ENCODE results near the gene CCDC170.

- TF ChIP-seq RAD21 (conservative IDR thresholded peaks at IDR 0.05) = no peak
- TF ChIP-seq TAF1 (IDR thresholded peaks at IDR 0.05; ENCODE audit: low read depth) = no peak
- TF ChIP-seq MXI1 (conservative IDR thresholded peaks at IDR 0.05; ENCODE audit: poor library complexity, severe bottlenecking) = no peak
- TF ChIP-seq CTCF (IDR thresholded peaks at IDR 0.05; ENCODE audit: poor library complexity, severe bottlenecking) = no peak
- TF ChIP-seq POLR2AphosphoS5 (IDR thresholded peaks at IDR 0.05) = no peak
- TF ChIP-seq EZH2 (IDR thresholded peaks at IDR 0.05; ENCODE audit: borderline replicate concordance, insufficient read depth, low read length, poor library complexity, severe bottlenecking) = no peak
- TF ChIP-seq EP300 (conservative IDR thresholded peaks at IDR 0.05; ENCODE audit: poor library complexity, severe bottlenecking) = no peak
Observed at GRCh38 chr6:151614630-151615029, 120.8 kb downstream of the CCDC170 start.
